ENCODE data around the gene LSS.

LSS gene

GRCh38 chr21:46228345-46229051, at the start of gene LSS:
TSS of gene LSS (minus strand) at chr21:46228774. CDS start at chr21:46228745, 29 bp downstream.
- peak; percentile 89 for DNase-seq (ENCODE audit: low read depth, low spot score)
- Histone ChIP-seq H3K27ac (ENCODE audit: low read length) (no peak within 1 kb of the TSS), H3K4me1 (ENCODE audit: control insufficient read depth, insufficient read depth, low read length) (no peaks in the 10 kb centered on the region; the same call in 1 of the 2 replicates), H3K9me3 (ENCODE audit: control insufficient read depth, insufficient read depth, low read length) (no peaks in the 10 kb centered on the region), H3K27me3 (ENCODE audit: control insufficient read depth, insufficient read depth, low read length) (no peaks in the 10 kb centered on the region), H3K36me3 (ENCODE audit: control insufficient read depth, insufficient read depth, low read length) (no peaks in the 10 kb centered on the region; the same call in 1 of the 2 replicates), H3K4me3 (ENCODE audit: low read length) (peak within 1 kb of the TSS; percentile 58)
- WGBS (ENCODE audit: insufficient coverage, insufficient read length), result no CpG with 5 or more reads among the region's 77 CpGs

- DNase-seq (ENCODE audit: low read depth, low spot score), result no peak
- Histone ChIP-seq H3K4me3 (ENCODE audit: low read length) (no peak overlapping the region), H3K9me3 (ENCODE audit: control insufficient read depth, insufficient read depth, low read length) (no peaks in the 10 kb centered on the region), H3K27me3 (ENCODE audit: control insufficient read depth, insufficient read depth, low read length) (no peaks in the 10 kb centered on the region), H3K36me3 (ENCODE audit: control insufficient read depth, insufficient read depth, low read length) (peaks cover 25% of the 10 kb centered on the region), H3K4me1 (ENCODE audit: control insufficient read depth, insufficient read depth, low read length) (no peaks in the 10 kb centered on the region), H3K27ac (ENCODE audit: low read length) (no peak overlapping the region)
- WGBS (ENCODE audit: insufficient coverage, insufficient read length), result no CpG with 5 or more reads among the region's 11 CpGs
These were observed 46.3 kb upstream of the LSS start for GRCh38 chr21:46274797-46275390.

- no CpG with 5 or more reads among the region's 14 CpGs for WGBS (ENCODE audit: insufficient coverage, insufficient read length)
- H3K36me3 ChIP-seq (ENCODE audit: control insufficient read depth, insufficient read depth, low read length), result peaks cover 23% of the 10 kb centered on the region
- H3K4me1 ChIP-seq (ENCODE audit: control insufficient read depth, insufficient read depth, low read length), result no peaks in the 10 kb centered on the region
- H3K27me3 ChIP-seq (ENCODE audit: control insufficient read depth, insufficient read depth, low read length), result no peaks in the 10 kb centered on the region
- H3K4me3 ChIP-seq (ENCODE audit: low read length), result no peak overlapping the region
- no peak overlapping the region for H3K27ac ChIP-seq (ENCODE audit: low read length)
- no peaks in the 10 kb centered on the region for H3K9me3 ChIP-seq (ENCODE audit: control insufficient read depth, insufficient read depth, low read length)
- DNase-seq (ENCODE audit: low read depth, low spot score), result no peak
These were observed 44.8 kb upstream of the LSS start for GRCh38 chr21:46273341-46273740.

GRCh38 chr21:46269466-46269865, 40.9 kb upstream of the LSS start:
- no peak overlapping the region for H3K4me3 ChIP-seq (ENCODE audit: low read length)
- peaks cover 33% of the 10 kb centered on the region for H3K36me3 ChIP-seq (ENCODE audit: control insufficient read depth, insufficient read depth, low read length)

GRCh38 chr21:46268371-46268770, 39.8 kb upstream of the LSS start:
- Histone ChIP-seq H3K27ac (ENCODE audit: low read length) (no peak overlapping the region), H3K4me1 (ENCODE audit: control insufficient read depth, insufficient read depth, low read length) (no peaks in the 10 kb centered on the region), H3K36me3 (ENCODE audit: control insufficient read depth, insufficient read depth, low read length) (peaks cover 33% of the 10 kb centered on the region), H3K4me3 (ENCODE audit: low read length) (no peak overlapping the region), H3K9me3 (ENCODE audit: control insufficient read depth, insufficient read depth, low read length) (no peaks in the 10 kb centered on the region), H3K27me3 (ENCODE audit: control insufficient read depth, insufficient read depth, low read length) (no peaks in the 10 kb centered on the region)
- no peak for DNase-seq (ENCODE audit: low read depth, low spot score)
- no CpG with 5 or more reads among the region's 13 CpGs for WGBS (ENCODE audit: insufficient coverage, insufficient read length)

More at GRCh38 chr21:46269466-46269865, 40.9 kb upstream of the LSS start:
- H3K9me3 ChIP-seq (ENCODE audit: control insufficient read depth, insufficient read depth, low read length), result no peaks in the 10 kb centered on the region
- WGBS (ENCODE audit: insufficient coverage, insufficient read length), result no CpG with 5 or more reads among the region's 10 CpGs
- no peaks in the 10 kb centered on the region for H3K4me1 ChIP-seq (ENCODE audit: control insufficient read depth, insufficient read depth, low read length)
- H3K27me3 ChIP-seq (ENCODE audit: control insufficient read depth, insufficient read depth, low read length), result no peaks in the 10 kb centered on the region
- DNase-seq (ENCODE audit: low read depth, low spot score), result no peak
- H3K27ac ChIP-seq (ENCODE audit: low read length), result no peak overlapping the region

- no peak overlapping the region for H3K4me3 ChIP-seq (ENCODE audit: low read length)
- DNase-seq (ENCODE audit: low read depth, low spot score), result no peak
- H3K9me3 ChIP-seq (ENCODE audit: control insufficient read depth, insufficient read depth, low read length), result no peaks in the 10 kb centered on the region
- H3K27me3 ChIP-seq (ENCODE audit: control insufficient read depth, insufficient read depth, low read length), result no peaks in the 10 kb centered on the region
- H3K36me3 ChIP-seq (ENCODE audit: control insufficient read depth, insufficient read depth, low read length), result peaks cover 28% of the 10 kb centered on the region
- H3K27ac ChIP-seq (ENCODE audit: low read length), result no peak overlapping the region
- no peaks in the 10 kb centered on the region for H3K4me1 ChIP-seq (ENCODE audit: control insufficient read depth, insufficient read depth, low read length)
- no CpG with 5 or more reads among the region's 19 CpGs for WGBS (ENCODE audit: insufficient coverage, insufficient read length)
These were observed 38.4 kb upstream of the LSS start for GRCh38 chr21:46266946-46267345.

- Histone ChIP-seq H3K27ac (ENCODE audit: low read length) (no peak overlapping the region), H3K27me3 (ENCODE audit: control insufficient read depth, insufficient read depth, low read length) (no peaks in the 10 kb centered on the region), H3K9me3 (ENCODE audit: control insufficient read depth, insufficient read depth, low read length) (no peaks in the 10 kb centered on the region), H3K4me1 (ENCODE audit: control insufficient read depth, insufficient read depth, low read length) (no peaks in the 10 kb centered on the region), H3K36me3 (ENCODE audit: control insufficient read depth, insufficient read depth, low read length) (peaks cover 32% of the 10 kb centered on the region), H3K4me3 (ENCODE audit: low read length) (no peak overlapping the region)
- no peak for DNase-seq (ENCODE audit: low read depth, low spot score)
- no CpG with 5 or more reads among the region's 26 CpGs for WGBS (ENCODE audit: insufficient coverage, insufficient read length)
These were observed 37.4 kb upstream of the LSS start for GRCh38 chr21:46265736-46266525.

GRCh38 chr21:46264690-46265144, 36.1 kb upstream of the LSS start:
- Histone ChIP-seq H3K27ac (ENCODE audit: low read length) (no peak overlapping the region), H3K4me3 (ENCODE audit: low read length) (no peak overlapping the region), H3K4me1 (ENCODE audit: control insufficient read depth, insufficient read depth, low read length) (no peaks in the 10 kb centered on the region), H3K36me3 (ENCODE audit: control insufficient read depth, insufficient read depth, low read length) (peaks cover 33% of the 10 kb centered on the region), H3K27me3 (ENCODE audit: control insufficient read depth, insufficient read depth, low read length) (no peaks in the 10 kb centered on the region), H3K9me3 (ENCODE audit: control insufficient read depth, insufficient read depth, low read length) (no peaks in the 10 kb centered on the region)
- no CpG with 5 or more reads among the region's 13 CpGs for WGBS (ENCODE audit: insufficient coverage, insufficient read length)
- DNase-seq (ENCODE audit: low read depth, low spot score), result no peak

GRCh38 chr21:46264046-46264689, 35.6 kb upstream of the LSS start:
- H3K4me1 ChIP-seq (ENCODE audit: control insufficient read depth, insufficient read depth, low read length), result no peaks in the 10 kb centered on the region
- no peaks in the 10 kb centered on the region for H3K9me3 ChIP-seq (ENCODE audit: control insufficient read depth, insufficient read depth, low read length)
- H3K4me3 ChIP-seq (ENCODE audit: low read length), result no peak overlapping the region
- no peak for DNase-seq (ENCODE audit: low read depth, low spot score)
- H3K27me3 ChIP-seq (ENCODE audit: control insufficient read depth, insufficient read depth, low read length), result no peaks in the 10 kb centered on the region
- H3K27ac ChIP-seq (ENCODE audit: low read length), result no peak overlapping the region
- no CpG with 5 or more reads among the region's 22 CpGs for WGBS (ENCODE audit: insufficient coverage, insufficient read length)
- peaks cover 30% of the 10 kb centered on the region for H3K36me3 ChIP-seq (ENCODE audit: control insufficient read depth, insufficient read depth, low read length)

- no peak overlapping the region for H3K27ac ChIP-seq (ENCODE audit: low read length)
- H3K36me3 ChIP-seq (ENCODE audit: control insufficient read depth, insufficient read depth, low read length), result peaks cover 42% of the 10 kb centered on the region
- DNase-seq (ENCODE audit: low read depth, low spot score), result no peak
- no peaks in the 10 kb centered on the region for H3K27me3 ChIP-seq (ENCODE audit: control insufficient read depth, insufficient read depth, low read length)
- no peaks in the 10 kb centered on the region for H3K9me3 ChIP-seq (ENCODE audit: control insufficient read depth, insufficient read depth, low read length)
- H3K4me3 ChIP-seq (ENCODE audit: low read length), result no peak overlapping the region
- WGBS (ENCODE audit: insufficient coverage, insufficient read length), result no CpG with 5 or more reads among the region's 18 CpGs
- no peaks in the 10 kb centered on the region for H3K4me1 ChIP-seq (ENCODE audit: control insufficient read depth, insufficient read depth, low read length)
These were observed 28.0 kb upstream of the LSS start for GRCh38 chr21:46256501-46256994.

Measured in iPS DF 6.9 (cell line).